ENCODE results near the gene MAB21L2. TPM values are rescaled to one million over a fixed set of nuclear protein-coding genes. Genes with fewer than 3 reads are reported as not detected.

Gene MAB21L2
- total RNA-seq, 1 experiment from 2014 or later: not detected

DNA sequence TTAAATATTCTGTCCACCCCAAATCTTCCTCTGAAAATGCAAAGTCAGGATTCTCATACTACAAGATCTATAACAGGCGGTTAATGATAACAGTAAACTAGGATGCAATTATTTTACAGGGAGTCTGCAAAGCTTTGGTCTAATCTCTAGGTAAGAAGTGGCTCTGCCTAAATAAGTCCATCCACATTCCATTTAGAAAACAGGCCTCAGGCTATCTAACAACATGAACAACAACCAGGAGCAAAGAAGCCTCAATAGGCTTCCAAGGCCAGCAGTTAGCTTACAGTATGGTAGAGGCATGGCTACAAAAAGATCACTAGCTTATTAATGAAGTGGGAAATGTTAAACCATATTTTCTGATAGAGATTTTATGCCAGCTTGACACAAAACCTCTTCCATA, 6.4 kb downstream of the MAB21L2 start:
- no peaks in the 10 kb centered on the region for H3K9me2 ChIP-seq (ENCODE audit: insufficient read depth)
- no peaks in the 10 kb centered on the region for H3K4me1 ChIP-seq (ENCODE audit: control insufficient read depth in 1 of 2, insufficient read depth in 2 of 2, low read length in 2 of 2)
- ChIA-PET RAD21 (ENCODE audit: low non-redundant PET in 1 of 2, low total read pairs in 2 of 2, uncharacterized antibody in 2 of 2, unreplicated experiment in 2 of 2) (no interaction called here), CTCF (no interaction called here), POLR2A (no interaction called here)
- H3K79me2 ChIP-seq (ENCODE audit: insufficient read depth, low read length): no peaks in the 10 kb centered on the region
- H3K9me3 ChIP-seq (ENCODE audit: control insufficient read depth in 1 of 2, insufficient read depth in 1 of 2, low read depth in 1 of 2, low read length in 2 of 2): no peaks in the 10 kb centered on the region
- no peak overlapping the region for H3K4me3 ChIP-seq (replicated peaks in 1 of 2; ENCODE audit: low read depth in 1 of 2, low read length in 2 of 2)
- no peaks in the 10 kb centered on the region; a peak in 1 of 4 replicates for H3K36me3 ChIP-seq (ENCODE audit: control insufficient read depth in 1 of 2, insufficient read depth in 2 of 2, low read length in 2 of 2)
- H3K27ac ChIP-seq (ENCODE audit: low read depth, low read length): no peak overlapping the region
- no peak overlapping the region for H3K4me2 ChIP-seq (ENCODE audit: low read length)
- DNase-seq (ENCODE audit: low read depth, low spot score): no peak
- H3K9ac ChIP-seq (ENCODE audit: low read length): no peak overlapping the region
- H4K20me1 ChIP-seq (ENCODE audit: insufficient read depth): no peaks in the 10 kb centered on the region; the same call in 1 of the 2 replicates
- ATAC-seq: no peak
- no peak overlapping the region for H2AFZ ChIP-seq (ENCODE audit: low read depth, low read length, poor library complexity, severe bottlenecking)
- no peaks in the 10 kb centered on the region for H3K27me3 ChIP-seq (ENCODE audit: insufficient read depth, low read length)
- no peak for TF ChIP-seq ZNF274 (IDR thresholded peaks at IDR 0.05; ENCODE audit: low read depth, low read length)
- TF ChIP-seq, protein P1, sequence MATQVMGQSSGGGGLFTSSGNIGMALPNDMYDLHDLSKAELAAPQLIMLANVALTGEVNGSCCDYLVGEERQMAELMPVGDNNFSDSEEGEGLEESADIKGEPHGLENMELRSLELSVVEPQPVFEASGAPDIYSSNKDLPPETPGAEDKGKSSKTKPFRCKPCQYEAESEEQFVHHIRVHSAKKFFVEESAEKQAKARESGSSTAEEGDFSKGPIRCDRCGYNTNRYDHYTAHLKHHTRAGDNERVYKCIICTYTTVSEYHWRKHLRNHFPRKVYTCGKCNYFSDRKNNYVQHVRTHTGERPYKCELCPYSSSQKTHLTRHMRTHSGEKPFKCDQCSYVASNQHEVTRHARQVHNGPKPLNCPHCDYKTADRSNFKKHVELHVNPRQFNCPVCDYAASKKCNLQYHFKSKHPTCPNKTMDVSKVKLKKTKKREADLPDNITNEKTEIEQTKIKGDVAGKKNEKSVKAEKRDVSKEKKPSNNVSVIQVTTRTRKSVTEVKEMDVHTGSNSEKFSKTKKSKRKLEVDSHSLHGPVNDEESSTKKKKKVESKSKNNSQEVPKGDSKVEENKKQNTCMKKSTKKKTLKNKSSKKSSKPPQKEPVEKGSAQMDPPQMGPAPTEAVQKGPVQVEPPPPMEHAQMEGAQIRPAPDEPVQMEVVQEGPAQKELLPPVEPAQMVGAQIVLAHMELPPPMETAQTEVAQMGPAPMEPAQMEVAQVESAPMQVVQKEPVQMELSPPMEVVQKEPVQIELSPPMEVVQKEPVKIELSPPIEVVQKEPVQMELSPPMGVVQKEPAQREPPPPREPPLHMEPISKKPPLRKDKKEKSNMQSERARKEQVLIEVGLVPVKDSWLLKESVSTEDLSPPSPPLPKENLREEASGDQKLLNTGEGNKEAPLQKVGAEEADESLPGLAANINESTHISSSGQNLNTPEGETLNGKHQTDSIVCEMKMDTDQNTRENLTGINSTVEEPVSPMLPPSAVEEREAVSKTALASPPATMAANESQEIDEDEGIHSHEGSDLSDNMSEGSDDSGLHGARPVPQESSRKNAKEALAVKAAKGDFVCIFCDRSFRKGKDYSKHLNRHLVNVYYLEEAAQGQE (IDR thresholded peaks at IDR 0.05; ENCODE audit: low read depth): no peak
- intact Hi-C loops (cut with micrococcal nuclease): no loop called here
- BruUV-seq (replicated peaks): no TSS peak

DNA sequence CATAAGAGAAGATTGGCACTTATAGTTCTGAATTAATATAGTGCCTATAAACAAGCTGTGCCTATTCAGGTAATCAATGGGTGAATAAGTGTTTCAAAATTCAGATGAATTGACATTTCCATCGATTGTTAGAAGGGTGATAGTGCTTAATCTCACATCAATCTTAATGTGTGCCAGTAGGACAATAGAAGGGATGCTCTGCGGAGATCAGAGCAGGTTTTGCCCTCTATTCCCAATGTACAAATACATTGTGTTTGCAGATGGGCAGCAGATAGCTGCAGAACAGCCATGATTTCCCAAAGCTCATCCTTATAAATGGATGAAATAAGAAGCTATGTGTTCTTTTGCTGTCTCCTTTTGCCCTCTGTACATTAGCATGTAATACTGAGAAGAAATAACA, 7.2 kb downstream of the MAB21L2 start:
- H3K9ac ChIP-seq (ENCODE audit: low read length): no peak overlapping the region
- H3K79me2 ChIP-seq (ENCODE audit: insufficient read depth, low read length): no peaks in the 10 kb centered on the region
- ATAC-seq (no peak), DNase-seq (ENCODE audit: low read depth, low spot score) (no peak)
- H3K36me3 ChIP-seq (ENCODE audit: control insufficient read depth in 1 of 2, insufficient read depth in 2 of 2, low read length in 2 of 2): no peaks in the 10 kb centered on the region; a peak in 1 of 4 replicates
- ChIA-PET POLR2A (no interaction called here), CTCF (no interaction called here), RAD21 (ENCODE audit: low non-redundant PET in 1 of 2, low total read pairs in 2 of 2, uncharacterized antibody in 2 of 2, unreplicated experiment in 2 of 2) (no interaction called here)
- no peaks in the 10 kb centered on the region for H3K4me1 ChIP-seq (ENCODE audit: control insufficient read depth in 1 of 2, insufficient read depth in 2 of 2, low read length in 2 of 2)
- TF ChIP-seq, protein P2, sequence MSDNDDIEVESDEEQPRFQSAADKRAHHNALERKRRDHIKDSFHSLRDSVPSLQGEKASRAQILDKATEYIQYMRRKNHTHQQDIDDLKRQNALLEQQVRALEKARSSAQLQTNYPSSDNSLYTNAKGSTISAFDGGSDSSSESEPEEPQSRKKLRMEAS (IDR thresholded peaks at IDR 0.05): no peak
- TF ChIP-seq CBX3 (IDR thresholded peaks at IDR 0.05; ENCODE audit: low read depth) (no peak), SIN3A (IDR thresholded peaks at IDR 0.05; ENCODE audit: low read depth) (no peak), POLR2AphosphoS5 (IDR thresholded peaks at IDR 0.05; ENCODE audit: low read depth, low read length) (no peak)
- TF ChIP-seq, protein P3, sequence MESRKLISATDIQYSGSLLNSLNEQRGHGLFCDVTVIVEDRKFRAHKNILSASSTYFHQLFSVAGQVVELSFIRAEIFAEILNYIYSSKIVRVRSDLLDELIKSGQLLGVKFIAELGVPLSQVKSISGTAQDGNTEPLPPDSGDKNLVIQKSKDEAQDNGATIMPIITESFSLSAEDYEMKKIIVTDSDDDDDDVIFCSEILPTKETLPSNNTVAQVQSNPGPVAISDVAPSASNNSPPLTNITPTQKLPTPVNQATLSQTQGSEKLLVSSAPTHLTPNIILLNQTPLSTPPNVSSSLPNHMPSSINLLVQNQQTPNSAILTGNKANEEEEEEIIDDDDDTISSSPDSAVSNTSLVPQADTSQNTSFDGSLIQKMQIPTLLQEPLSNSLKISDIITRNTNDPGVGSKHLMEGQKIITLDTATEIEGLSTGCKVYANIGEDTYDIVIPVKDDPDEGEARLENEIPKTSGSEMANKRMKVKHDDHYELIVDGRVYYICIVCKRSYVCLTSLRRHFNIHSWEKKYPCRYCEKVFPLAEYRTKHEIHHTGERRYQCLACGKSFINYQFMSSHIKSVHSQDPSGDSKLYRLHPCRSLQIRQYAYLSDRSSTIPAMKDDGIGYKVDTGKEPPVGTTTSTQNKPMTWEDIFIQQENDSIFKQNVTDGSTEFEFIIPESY (IDR thresholded peaks at IDR 0.05; ENCODE audit: extremely low read depth, insufficient replicate concordance, low read length): no peak
- intact Hi-C loops (cut with micrococcal nuclease): no loop called here
- no TSS peak for BruUV-seq (replicated peaks)
- no peaks in the 10 kb centered on the region; the same call in 1 of the 2 replicates for H4K20me1 ChIP-seq (ENCODE audit: insufficient read depth)
- no peaks in the 10 kb centered on the region for H3K9me3 ChIP-seq (ENCODE audit: control insufficient read depth in 1 of 2, insufficient read depth in 1 of 2, low read depth in 1 of 2, low read length in 2 of 2)
- H3K27me3 ChIP-seq (ENCODE audit: insufficient read depth, low read length): no peaks in the 10 kb centered on the region
- H3K4me2 ChIP-seq (ENCODE audit: low read length): no peak overlapping the region
- H3K4me3 ChIP-seq (replicated peaks in 1 of 2; ENCODE audit: low read depth in 1 of 2, low read length in 2 of 2): no peak overlapping the region
- H2AFZ ChIP-seq (ENCODE audit: low read depth, low read length, poor library complexity, severe bottlenecking): no peak overlapping the region
- H3K9me2 ChIP-seq (ENCODE audit: insufficient read depth): no peaks in the 10 kb centered on the region
- no peak overlapping the region for H3K27ac ChIP-seq (ENCODE audit: low read depth, low read length)
